ENCODE data around the gene ARHGEF11.
"Not testable (repeated sequence)": the region's sequence is repeated elsewhere in the genome, so short reads cannot be mapped to it uniquely, and the experiment has no call there.

Gene ARHGEF11

DNA sequence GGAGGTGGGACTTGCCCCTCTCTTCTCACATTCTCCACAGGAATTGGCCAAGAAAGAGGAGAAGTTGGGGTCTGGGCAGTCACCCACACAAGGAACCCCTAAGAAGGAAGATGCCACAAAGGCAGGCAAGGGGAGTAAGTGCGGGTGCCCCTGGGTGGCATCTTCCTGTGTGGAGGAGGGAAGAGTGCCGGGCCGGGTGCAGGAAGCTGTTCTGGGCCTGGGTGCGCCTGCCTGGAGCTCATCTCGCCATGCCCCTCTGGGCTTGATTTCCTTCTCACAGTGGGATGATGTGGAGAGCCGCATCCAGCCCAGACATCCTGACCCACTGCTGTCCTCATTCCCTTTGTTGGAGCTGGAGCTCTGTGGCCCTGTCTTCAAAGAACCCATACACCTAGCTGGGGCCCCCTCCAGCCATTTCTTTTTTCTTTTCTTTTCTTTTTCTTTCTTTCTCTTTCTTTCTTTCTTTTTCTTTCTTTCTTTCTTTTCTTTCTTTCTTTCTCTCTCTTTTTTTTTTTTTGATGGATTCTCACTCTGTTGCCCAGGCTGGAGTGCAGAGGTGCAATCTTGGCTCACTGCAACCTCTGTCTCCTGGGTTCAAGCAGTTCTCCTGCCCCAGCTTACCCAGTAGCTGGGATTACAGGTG, 115.8 kb downstream of the ARHGEF11 start:
- no peak for DNase-seq (ENCODE audit: low spot score)

DNA sequence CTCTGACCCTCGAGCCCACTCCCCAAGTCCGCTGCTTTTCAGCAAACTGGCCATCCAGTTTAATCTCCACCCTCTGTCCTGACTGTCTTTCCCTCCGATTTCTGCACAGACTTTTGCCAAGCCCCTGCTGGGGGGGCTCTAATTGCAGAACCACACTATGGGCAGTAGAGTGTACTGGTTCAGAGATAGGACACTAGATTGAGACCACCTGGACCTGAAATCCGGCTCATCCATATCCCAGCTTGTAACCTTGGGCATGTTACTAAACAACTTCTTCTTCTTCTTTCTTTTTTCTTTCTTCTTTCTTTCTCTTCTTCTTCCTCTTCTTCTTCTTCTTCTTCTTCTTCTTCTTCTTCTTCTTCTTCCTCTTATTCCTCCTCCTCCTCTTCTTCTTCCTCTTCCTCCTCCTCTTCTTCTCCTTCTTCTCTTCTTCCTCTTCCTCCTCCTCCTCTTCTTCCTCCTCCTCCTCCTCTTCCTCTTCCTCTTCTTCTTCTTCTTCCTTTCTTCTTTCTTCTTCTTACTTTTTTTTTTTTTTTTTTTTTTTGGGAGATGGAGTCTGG, 117.4 kb downstream of the ARHGEF11 start:
- no peak for DNase-seq (ENCODE audit: low spot score)

GRCh38 chr1:156927215-156928042, 118.1 kb downstream of the ARHGEF11 start:
- peak; percentile 59 for DNase-seq (ENCODE audit: low spot score)

DNA sequence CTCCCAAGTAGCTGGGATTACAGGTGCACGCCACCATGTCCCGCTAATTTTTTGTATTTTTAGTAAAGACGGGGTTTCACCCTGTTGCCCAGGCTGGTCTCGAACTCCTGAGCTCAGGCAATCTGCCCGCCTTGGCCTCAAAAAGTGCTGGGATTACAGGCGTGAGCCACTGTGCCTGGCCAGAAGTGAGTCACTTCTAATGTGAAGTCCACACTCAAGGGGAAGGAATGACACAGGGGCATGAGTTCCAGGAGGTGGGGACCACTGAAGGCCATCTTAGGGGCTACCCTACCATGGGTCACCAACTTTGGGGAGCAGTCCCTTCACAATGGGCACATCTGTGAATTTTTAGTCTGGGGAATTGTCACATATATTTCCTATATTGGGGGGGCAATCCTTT, 118.8 kb downstream of the ARHGEF11 start:
- not testable (repeated sequence) for DNase-seq (ENCODE audit: low spot score)

GRCh38 chr1:156926175-156926574, 119.4 kb downstream of the ARHGEF11 start:
- DNase-seq (ENCODE audit: low spot score) = peak; percentile 47

DNA sequence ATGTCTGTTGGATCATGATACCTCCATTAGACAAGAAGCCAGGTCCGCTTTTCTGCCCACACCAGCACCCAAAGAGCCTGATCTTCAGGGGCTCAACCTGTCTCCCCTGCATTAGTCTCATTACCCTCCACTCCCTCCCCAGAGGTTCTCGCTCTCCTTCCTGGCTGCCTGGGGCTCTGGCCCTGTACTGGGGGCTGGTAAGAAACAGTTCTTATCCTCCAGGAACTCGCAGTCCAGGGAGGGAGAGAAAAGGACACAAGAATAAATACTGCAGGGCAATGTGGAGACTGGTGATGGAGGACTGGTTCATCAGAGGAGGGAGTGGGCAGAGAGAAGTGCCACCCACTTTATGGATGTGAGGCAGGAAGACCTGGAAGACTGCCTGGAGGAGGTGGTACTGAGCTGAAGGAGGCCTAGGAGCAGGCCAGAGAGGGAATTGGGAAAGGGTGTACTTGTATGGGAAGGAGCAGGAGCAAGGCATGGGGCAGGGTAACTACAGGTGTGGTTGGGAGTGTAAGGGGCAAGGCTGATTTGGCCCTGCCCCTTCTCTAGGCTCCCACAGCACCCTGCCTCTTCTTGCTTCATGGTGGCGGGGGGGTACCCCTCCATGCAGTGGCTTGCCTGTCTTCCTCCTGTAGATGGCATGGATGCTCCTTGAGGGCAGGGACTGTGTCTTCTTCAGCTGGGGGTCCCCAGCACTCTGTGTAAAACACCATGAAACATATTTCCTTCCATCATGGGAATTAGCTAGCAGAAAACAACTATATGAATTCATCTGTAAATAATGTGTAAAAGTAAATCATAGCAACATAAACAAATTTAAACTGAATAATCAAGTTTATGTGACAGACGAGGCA, 120.2 kb downstream of the ARHGEF11 start:
- DNase-seq (ENCODE audit: low spot score) = no peak

DNA sequence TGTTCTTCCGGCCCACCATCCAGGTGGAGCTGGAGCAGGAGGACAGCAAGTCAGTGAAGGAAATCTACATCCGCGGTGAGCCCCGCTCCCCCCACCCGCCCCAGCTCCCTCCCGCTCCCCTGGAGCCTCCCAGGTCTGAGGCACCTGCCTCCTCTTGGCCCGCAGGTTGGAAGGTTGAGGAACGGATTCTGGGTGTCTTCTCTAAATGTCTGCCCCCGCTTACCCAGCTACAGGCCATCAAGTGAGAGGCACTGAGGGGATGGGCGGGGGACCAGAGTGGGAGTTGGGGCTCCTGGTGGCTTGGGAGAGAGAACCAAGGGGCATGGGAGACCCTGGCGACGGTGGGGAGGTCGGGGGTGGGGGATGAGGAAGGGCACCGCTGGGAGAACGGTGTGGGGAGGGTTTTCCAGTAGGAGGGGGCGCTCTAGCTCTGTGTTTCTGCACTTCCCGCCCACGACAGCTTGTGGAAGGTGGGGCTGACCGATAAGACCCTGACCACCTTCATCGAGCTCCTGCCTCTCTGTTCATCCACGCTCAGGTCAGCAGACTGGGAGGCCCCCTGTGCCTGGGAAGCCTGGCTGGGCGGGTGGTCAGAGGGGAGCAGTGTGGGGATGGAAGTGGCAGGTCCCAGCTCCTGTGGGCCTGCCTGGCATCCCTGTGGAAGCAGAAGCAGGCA, 120.9 kb downstream of the ARHGEF11 start:
- no peak for DNase-seq (ENCODE audit: low spot score)

GRCh38 chr1:156923670-156924477, 121.7 kb downstream of the ARHGEF11 start:
- no peak for DNase-seq (ENCODE audit: low spot score)

GRCh38 chr1:156922986-156923669, 122.4 kb downstream of the ARHGEF11 start:
- no peak for DNase-seq (ENCODE audit: low spot score)

DNA sequence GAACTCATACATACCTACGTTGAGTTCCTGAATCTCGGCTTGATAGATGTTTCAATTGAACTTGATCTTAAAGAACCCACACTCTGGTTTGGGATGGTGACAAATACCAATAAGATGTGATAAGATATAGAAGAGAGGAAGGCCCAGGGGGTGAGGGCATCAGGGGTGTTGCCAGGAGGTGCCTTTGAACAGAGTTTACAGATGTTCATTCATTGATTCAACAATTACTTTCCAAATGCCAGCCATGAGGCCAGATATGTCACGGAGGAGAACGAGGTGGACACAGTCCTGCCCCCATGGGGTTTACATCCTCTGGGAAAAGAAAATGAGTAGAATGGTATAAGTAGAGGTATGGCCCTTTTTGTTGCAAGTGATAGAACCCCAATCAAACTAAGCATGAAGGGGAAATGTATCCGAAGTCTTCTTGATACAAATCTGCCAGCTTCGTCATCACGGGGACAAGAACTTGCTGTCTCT, 124.5 kb downstream of the ARHGEF11 start:
- DNase-seq (ENCODE audit: low spot score) = no peak

GRCh38 chr1:156920233-156921052, 125.1 kb downstream of the ARHGEF11 start, which contains the start of gene LRRC71:
Gene LRRC71, plus strand, starts transcription at chr1:156920632. Its CDS starts 172 bp downstream, at chr1:156920804.
- peak; percentile 86 for DNase-seq (ENCODE audit: low spot score)

DNA sequence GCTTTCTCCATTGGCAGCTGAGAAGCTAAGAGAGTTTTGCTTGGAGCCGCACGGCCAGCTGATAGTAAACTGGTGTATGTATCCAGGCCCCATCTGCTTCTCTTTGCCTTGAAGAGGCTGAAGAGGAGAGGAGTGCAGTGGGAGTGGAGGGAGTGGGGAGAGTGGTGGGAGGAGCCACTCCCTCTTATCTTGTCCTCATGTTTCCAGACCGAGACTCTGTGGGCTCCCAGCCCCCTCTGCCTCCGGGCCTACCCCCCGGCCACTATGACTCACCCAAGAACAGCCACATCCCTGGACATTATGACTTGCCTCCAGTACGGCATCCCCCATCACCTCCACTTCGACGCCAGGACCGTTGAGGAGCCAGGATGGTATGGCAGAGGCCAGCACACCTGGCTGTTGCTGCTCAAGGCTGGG, 131.1 kb downstream of the ARHGEF11 start:
- DNase-seq (ENCODE audit: low spot score) = no peak

DNA sequence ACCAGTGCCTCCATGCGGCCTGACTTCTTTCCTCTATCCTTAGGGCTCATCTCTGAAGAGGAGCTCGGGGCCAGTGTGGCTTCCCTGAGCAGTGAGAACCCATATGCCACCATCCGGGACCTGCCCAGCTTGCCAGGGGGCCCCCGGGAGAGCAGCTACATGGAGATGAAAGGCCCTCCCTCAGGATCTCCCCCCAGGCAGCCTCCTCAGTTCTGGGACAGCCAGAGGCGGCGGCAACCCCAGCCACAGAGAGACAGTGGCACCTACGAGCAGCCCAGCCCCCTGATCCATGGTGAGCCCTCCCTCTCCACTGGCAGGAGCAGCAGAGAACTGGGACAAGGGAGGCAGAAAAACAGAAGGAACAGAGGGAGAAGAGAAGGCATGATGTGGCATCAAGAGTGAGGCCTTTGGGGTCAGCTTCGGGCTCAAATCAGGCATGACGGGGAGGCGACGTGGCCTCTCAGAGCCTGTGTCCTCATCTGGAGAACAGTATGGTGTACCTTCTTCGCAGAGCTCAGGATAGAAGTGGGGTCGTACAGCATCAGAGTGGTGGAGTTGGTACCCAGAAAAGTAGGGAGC, 131.6 kb downstream of the ARHGEF11 start:
- DNase-seq (ENCODE audit: low spot score) = no peak

GRCh38 chr1:156912861-156913808, 132.4 kb downstream of the ARHGEF11 start:
- DNase-seq (ENCODE audit: low spot score) = no peak

DNA sequence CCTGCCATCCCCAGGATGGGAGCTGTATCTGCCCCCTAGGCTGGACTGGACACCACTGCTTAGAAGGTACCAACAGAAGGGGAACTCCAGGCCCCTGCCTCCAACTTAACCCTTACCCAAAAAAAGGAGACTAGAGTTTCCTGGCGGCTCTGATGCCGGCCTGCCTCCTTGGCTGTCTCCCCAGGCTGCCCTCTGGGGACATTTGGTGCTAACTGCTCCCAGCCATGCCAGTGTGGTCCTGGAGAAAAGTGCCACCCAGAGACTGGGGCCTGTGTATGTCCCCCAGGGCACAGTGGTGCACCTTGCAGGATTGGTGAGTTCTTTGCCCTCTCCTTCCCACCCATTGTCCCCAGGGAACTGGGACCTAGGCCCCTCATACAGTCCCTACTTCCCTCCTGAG, 133.2 kb downstream of the ARHGEF11 start:
- DNase-seq (ENCODE audit: low spot score) = no peak

- no peak for DNase-seq (ENCODE audit: low spot score)
Measured at GRCh38 chr1:156911577-156912298, 133.8 kb downstream of the ARHGEF11 start.

- peak; percentile 70 for DNase-seq (ENCODE audit: low spot score)
Measured at GRCh38 chr1:156910309-156910782, 135.2 kb downstream of the ARHGEF11 start.

Data from hematopoietic multipotent progenitor cell treated with erythropoietin and hydrocortisone succinate and interleukin-3 and kit ligand, for 17 days (in vitro differentiated cells).